DOHH2 (cell line): ENCODE results near the gene GATM.

Experiments
- EZH2phosphoT487 ChIP-seq: fragments of 200-600 bp; sonication (generic); IDR thresholded peaks from 2 replicates; pipeline ENCODE4 v1.6.1; 2017; ENCODE audit warnings: borderline replicate concordance, mild to moderate bottlenecking, antibody characterized with exemption, low read length, moderate library complexity, mixed read lengths
- TF ChIP-seq, protein P1 (sequence below): fragments of 200-600 bp; sonication (generic); IDR thresholded peaks from one replicate; pipeline ENCODE4 v1.5.1; 2014; ENCODE audit warnings: antibody characterized with exemption, mild to moderate bottlenecking, low read depth, low read length; ENCODE audit not compliant: poor library complexity, severe bottlenecking

DNA sequence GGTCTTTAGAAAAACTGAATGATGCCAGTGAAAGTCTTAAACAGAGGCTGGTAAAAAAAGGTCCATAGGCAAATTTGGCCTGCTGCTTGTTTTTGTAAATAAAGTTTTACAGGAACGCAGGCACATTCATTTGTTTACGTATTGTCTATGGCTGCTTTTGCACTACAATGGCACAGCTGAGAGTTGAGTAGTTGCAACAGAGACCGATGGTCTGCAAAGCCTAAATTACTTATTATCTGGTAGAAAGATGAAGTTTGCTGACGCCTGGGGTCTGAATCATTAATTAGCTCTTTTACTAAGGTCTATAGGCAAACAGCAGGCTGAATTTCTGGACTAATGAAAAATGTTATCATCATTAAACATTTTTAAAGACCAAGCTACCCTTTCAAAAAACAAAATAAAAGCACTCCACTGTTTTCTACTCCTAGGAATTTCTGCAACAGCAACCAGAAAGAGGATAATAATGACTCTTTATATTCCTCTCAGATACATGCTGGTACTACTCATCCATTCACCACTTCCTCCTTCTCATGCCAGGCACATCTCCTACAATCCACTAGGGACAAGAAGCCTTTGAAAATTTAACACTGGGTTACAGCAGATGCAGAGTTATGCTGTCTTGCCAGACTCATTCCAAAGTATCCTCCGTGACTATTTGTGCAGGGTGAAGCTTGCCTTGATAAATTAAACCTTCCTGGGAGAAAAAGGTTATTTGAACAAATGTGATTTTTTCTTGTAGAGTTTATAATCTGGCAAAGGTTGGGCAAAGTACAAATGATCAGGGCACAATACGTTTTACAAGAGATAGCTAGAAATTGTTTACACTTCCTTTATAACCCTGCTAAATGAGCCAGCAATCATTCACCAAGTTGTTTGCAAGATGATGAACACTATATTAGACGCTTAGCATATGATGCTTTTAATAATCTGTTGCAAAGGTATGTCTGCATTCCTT, 6.0 kb downstream of the GATM start:
- TF ChIP-seq, protein P1, sequence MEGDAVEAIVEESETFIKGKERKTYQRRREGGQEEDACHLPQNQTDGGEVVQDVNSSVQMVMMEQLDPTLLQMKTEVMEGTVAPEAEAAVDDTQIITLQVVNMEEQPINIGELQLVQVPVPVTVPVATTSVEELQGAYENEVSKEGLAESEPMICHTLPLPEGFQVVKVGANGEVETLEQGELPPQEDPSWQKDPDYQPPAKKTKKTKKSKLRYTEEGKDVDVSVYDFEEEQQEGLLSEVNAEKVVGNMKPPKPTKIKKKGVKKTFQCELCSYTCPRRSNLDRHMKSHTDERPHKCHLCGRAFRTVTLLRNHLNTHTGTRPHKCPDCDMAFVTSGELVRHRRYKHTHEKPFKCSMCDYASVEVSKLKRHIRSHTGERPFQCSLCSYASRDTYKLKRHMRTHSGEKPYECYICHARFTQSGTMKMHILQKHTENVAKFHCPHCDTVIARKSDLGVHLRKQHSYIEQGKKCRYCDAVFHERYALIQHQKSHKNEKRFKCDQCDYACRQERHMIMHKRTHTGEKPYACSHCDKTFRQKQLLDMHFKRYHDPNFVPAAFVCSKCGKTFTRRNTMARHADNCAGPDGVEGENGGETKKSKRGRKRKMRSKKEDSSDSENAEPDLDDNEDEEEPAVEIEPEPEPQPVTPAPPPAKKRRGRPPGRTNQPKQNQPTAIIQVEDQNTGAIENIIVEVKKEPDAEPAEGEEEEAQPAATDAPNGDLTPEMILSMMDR: no peak
- no peak for TF ChIP-seq EZH2phosphoT487
